ENCODE results near the gene MRPL34. TPM values are rescaled to one million over a fixed set of nuclear protein-coding genes. Genes with fewer than 3 reads are reported as not detected.

The MRPL34 gene
- total and polyA plus RNA-seq, 9 of the 15 experiments (the other 6 are each of a cell fraction or from before 2014, with no cell fraction given), result 11.5 to 256 (median 72.5) TPM

DNA sequence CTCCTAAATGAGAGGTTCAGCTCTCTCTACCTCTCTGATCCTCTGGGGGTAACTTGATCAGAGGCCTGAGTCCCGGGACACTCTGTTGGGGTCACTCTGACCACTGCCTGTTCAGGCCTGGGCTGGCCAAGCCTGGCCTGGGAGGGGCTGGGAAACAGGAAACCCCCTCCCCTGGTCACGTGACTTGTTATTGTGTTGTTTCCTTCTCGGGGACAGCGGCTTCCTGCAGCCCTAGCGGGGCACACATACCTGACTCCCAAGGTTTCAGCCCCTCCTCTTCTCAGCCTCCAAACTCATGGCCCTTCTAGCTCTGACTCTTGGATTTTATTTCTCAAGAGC is 41.1 kb upstream of the MRPL34 start, which contains the start of gene USHBP1:
USHBP1 (minus strand) TSS at position 105 of the 339 bp plus-strand sequence. CDS start 446 bp downstream, outside the sequence.
- ATAC-seq (no peak), FAIRE-seq (no peak), DNase-seq (ENCODE audit: extremely low read depth in 1 of 4, low spot score in 3 of 4) (no peak)
- intact Hi-C loops (cut with micrococcal nuclease), result no loop called here
- no peaks in the 10 kb centered on the region for H3K9me1 ChIP-seq (ENCODE audit: control insufficient read depth, insufficient read depth, low read length)
- in situ Hi-C loops (cut with MboI), result no loop called here
- H3K79me2 ChIP-seq (ENCODE audit: control insufficient read depth, insufficient read depth, low read length), result peaks cover 19% of the 10 kb centered on the region
- no peak within 1 kb of the TSS for H3K4me2 ChIP-seq (ENCODE audit: insufficient read depth, low read length)
- BruUV-seq (replicated peaks), result no TSS peak
- H3K9ac ChIP-seq (ENCODE audit: insufficient read depth in 1 of 2, low read depth in 2 of 2, low read length in 2 of 2), result peak within 1 kb of the TSS in 1 of 2 experiments; percentile 67; a peak in 2 of 4 replicates
- no peaks in the 10 kb centered on the region for H4K20me1 ChIP-seq (replicated peaks; ENCODE audit: control insufficient read depth, insufficient read depth, low read length)
- peaks cover 9% of the 10 kb centered on the region; the same call in 1 of the 3 replicates for H3K36me3 ChIP-seq (ENCODE audit: control insufficient read depth, insufficient read depth, low read length)
- H3K9me3 ChIP-seq (replicated peaks; ENCODE audit: control insufficient read depth, insufficient read depth, low read depth, low read length), result no peaks in the 10 kb centered on the region
- H3K4me3 ChIP-seq, result no peak within 1 kb of the TSS
- ChIA-PET CTCF (ENCODE audit: low intra/inter-chr PET ratio) (no interaction called here), POLR2A (interaction anchor here (0.6 to 1.0 kb wide), 3 partner anchors 36 to 450 kb away, joined by 3 read pairs; no protein-coding TSS in a partner anchor)
- H3K27me3 ChIP-seq (ENCODE audit: control insufficient read depth in 2 of 2, insufficient read depth in 2 of 2, low read length in 2 of 2), result no peaks in the 10 kb centered on the region
- peak within 1 kb of the TSS; percentile 7; the same call in 1 of the 3 replicates for H3K27ac ChIP-seq (ENCODE audit: extremely low read depth, low read depth, low read length)
- peaks cover 3 to 25% of the 10 kb centered on the region in 2 experiments; a peak in 3 of 5 replicates for H3K4me1 ChIP-seq (replicated peaks in 1 of 2; ENCODE audit: control insufficient read depth in 2 of 2, insufficient read depth in 2 of 2, low read length in 2 of 2)
- WGBS (ENCODE audit: insufficient coverage, low coverage, missing lambda C conversion rate), result 57% methylated on average over 5 of the region's 5 CpGs
- peak within 1 kb of the TSS; percentile 74 for H2AFZ ChIP-seq (ENCODE audit: low read depth, low read length)
- TF ChIP-seq RAD51 (IDR thresholded peaks at IDR 0.05; ENCODE audit: borderline replicate concordance, low read depth), result peak; percentile 85
- TF ChIP-seq HDAC3 (IDR thresholded peaks at IDR 0.05; ENCODE audit: borderline replicate concordance, partially characterized antibody), result no peak
- no peak for TF ChIP-seq BRF1 (IDR thresholded peaks at IDR 0.05; ENCODE audit: borderline replicate concordance, extremely low read depth, insufficient read length)
- TF ChIP-seq ETV6 (IDR thresholded peaks at IDR 0.05; ENCODE audit: borderline replicate concordance in 1 of 2, low read depth in 2 of 2, low read length in 1 of 2), result no peak
- no peak for TF ChIP-seq ETV6 (CRISPR knock-in tag; IDR thresholded peaks at IDR 0.05; ENCODE audit: borderline replicate concordance)
- peak; percentile 48 for TF ChIP-seq CBFA2T2 (conservative IDR thresholded peaks at IDR 0.05)
- no peak for TF ChIP-seq PRPF4 (IDR thresholded peaks at IDR 0.05; ENCODE audit: insufficient read depth, low read depth, low read length, poor library complexity, severe bottlenecking)
- TF ChIP-seq FOXP1 (CRISPR knock-in tag; IDR thresholded peaks at IDR 0.05), result no peak
- TF ChIP-seq PHB (CRISPR knock-in tag; IDR thresholded peaks at IDR 0.05), result no peak
- TF ChIP-seq ZBTB7A (IDR thresholded peaks at IDR 0.05; ENCODE audit: borderline replicate concordance, control insufficient read depth, low read depth, low read length), result 0 out of 2 replicates have a peak, but pooled peaks have one; percentile 44
- no peak for TF ChIP-seq CREM (IDR thresholded peaks at IDR 0.05; ENCODE audit: low read depth)
- TF ChIP-seq MXI1 (IDR thresholded peaks at IDR 0.05; ENCODE audit: low read depth, low read length), result no peak
- TF ChIP-seq RBM39 (optimal IDR thresholded peaks at IDR 0.05; ENCODE audit: low read depth, low read length), result no peak
- no peak for TF ChIP-seq ZZZ3 (IDR thresholded peaks at IDR 0.05)
- peak; percentile 73 for TF ChIP-seq TOE1 (IDR thresholded peaks at IDR 0.05; ENCODE audit: borderline replicate concordance)
- no peak for TF ChIP-seq TOE1 (CRISPR knock-in tag; IDR thresholded peaks at IDR 0.05; ENCODE audit: borderline replicate concordance, low read depth)
- TF ChIP-seq RBM22 (IDR thresholded peaks at IDR 0.05; ENCODE audit: low read depth, low read length, poor library complexity, severe bottlenecking), result no peak
- no peak for TF ChIP-seq SLC30A9 (CRISPR knock-in tag; IDR thresholded peaks at IDR 0.05)
- TF ChIP-seq, protein P1, sequence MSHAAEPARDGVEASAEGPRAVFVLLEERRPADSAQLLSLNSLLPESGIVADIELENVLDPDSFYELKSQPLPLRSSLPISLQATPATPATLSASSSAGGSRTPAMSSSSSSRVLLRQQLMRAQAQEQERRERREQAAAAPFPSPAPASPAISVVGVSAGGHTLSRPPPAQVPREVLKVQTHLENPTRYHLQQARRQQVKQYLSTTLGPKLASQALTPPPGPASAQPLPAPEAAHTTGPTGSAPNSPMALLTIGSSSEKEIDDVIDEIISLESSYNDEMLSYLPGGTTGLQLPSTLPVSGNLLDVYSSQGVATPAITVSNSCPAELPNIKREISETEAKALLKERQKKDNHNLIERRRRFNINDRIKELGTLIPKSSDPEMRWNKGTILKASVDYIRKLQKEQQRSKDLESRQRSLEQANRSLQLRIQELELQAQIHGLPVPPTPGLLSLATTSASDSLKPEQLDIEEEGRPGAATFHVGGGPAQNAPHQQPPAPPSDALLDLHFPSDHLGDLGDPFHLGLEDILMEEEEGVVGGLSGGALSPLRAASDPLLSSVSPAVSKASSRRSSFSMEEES (CRISPR knock-in tag; IDR thresholded peaks at IDR 0.05), result peak; percentile 94
- TF ChIP-seq, protein P2, sequence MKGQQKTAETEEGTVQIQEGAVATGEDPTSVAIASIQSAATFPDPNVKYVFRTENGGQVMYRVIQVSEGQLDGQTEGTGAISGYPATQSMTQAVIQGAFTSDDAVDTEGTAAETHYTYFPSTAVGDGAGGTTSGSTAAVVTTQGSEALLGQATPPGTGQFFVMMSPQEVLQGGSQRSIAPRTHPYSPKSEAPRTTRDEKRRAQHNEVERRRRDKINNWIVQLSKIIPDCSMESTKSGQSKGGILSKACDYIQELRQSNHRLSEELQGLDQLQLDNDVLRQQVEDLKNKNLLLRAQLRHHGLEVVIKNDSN (CRISPR knock-in tag; IDR thresholded peaks at IDR 0.05), result peak; percentile 58; the same call in 1 of the 2 replicates
- TF ChIP-seq DMBX1 (CRISPR knock-in tag; IDR thresholded peaks at IDR 0.05; ENCODE audit: borderline replicate concordance), result no peak
- no peak for TF ChIP-seq HOXB6 (CRISPR knock-in tag; IDR thresholded peaks at IDR 0.05; ENCODE audit: borderline replicate concordance)

All from K562 (cell line).